Body of pancreas (tissue), 4 donors: ENCODE data around the gene NDST4.

Experiments used
- CTCF ChIP-seq, 7 experiments: fragments of 450-650 bp in 4 of 7; fragments of 200-600 bp in 3 of 7; sonication (generic) in 3 of 7; IDR thresholded peaks; one replicate each; pipeline ENCODE4 v1.5.1; 2016 to 2019; ENCODE audit warnings: antibody characterized with exemption in 7 of 7
- POLR2A ChIP-seq, 3 donors: fragments of 450-650 bp; IDR thresholded peaks; one replicate each; pipeline ENCODE4 v1.6.1; 2016; ENCODE audit warnings: antibody characterized with exemption in 3 of 3, mild to moderate bottlenecking in 2 of 3

GRCh38 chr4:114997576-114998247 is 115.7 kb downstream of the NDST4 start:
- TF ChIP-seq CTCF (IDR thresholded peaks at IDR 0.05) (no peak), POLR2A (IDR thresholded peaks at IDR 0.05) (no peak)
